HG03108 (cell line): ENCODE measurements around the gene ATP5PB.

Experiments
- ATAC-seq: cut with Tn5 transposase; IDR thresholded peaks from one replicate; pipeline ENCODE4 v1.9.1; 2021; ENCODE audit warnings: moderate library complexity; ENCODE audit not compliant: unreplicated experiment

Gene ATP5PB

GRCh38 chr1:111448918-111449702, at the start of gene ATP5PB, which contains the start of gene WDR77:
Gene ATP5PB (plus strand): TSS chr1:111449464. CDS start chr1:111449542, 78 bp downstream.
Gene WDR77 (minus strand): TSS chr1:111449256. CDS start chr1:111449169, 87 bp downstream.
- peak; percentile 92 for ATAC-seq

DNA sequence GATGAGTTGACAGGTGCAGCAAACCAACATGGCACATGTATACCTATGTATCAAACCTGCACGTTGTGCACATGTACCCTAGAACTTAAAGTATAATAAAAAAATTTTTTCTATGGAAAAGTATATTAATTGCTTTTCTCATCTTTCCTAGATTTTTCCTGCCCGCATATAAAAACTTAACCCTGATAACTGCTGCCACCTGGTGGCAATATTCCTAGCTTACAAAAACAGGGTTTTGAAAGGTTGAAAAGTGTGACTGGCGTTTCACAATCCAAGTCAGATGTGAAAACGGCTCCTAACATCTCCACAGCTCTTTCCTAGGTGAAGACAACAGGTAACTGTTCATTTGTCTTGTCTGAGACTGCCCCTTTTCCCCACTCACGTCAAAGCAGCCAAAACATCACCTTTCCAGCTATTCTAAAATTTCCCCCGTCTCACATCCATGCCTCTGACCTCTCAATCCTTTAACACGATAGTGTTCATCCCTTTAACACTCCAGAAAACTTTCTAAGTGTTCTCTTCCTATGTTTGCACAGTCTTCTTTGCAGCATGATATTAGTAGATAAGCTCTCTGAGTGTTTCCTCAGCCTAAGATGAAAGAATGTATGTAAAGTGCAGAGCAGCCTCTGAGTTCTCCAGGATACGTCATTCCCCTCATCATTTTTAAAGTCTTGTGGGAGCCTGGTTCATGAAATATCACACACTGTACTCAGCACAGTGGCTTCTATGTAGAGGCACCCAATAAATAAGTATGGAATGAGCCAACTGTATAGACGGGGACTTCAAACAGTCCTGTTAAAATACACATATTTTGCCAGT, 49.3 kb upstream of the ATP5PB start:
- ATAC-seq: no peak

DNA sequence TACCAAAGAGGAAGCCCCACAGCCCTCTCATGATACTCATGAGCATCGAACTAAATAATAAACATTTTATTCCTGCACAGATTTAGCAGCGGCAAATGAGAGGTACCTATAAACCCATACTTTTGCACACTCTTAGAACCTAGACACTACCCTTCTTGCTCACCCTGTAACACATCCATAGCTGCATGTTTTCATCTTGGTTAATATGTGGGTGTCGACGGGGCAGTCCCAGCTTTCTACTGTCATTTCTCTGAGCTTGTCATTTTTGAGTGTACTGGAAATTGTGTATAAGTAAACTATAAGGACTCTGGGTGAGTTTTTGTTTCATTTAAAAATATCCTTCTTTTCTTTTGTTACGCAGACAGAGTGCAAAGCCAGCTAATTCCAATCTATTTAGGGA, 47.2 kb upstream of the ATP5PB start:
- no peak for ATAC-seq

- no peak for ATAC-seq
Measured at GRCh38 chr1:111404588-111404987, 44.7 kb upstream of the ATP5PB start.

DNA sequence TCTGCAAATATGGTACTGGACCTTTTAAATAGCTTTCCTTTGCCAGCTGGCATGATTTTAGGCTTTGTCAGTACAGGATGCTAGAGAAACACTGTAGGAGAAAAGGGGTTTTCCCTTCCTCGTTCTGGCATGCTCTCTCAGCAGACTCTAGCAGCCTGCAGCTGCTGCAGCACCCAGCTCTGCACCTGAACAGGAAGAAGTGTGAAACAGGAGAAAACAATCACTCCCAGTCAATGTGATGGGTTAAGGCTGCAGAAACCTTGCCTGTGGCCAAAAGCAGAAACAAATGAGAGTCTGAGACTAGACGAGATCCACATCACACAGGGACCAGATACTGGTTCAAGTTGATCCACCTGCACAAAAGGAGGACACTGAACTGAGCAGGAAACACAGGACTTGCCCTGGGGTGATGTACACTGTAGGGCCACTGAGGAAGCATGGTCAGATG, 42.9 kb upstream of the ATP5PB start:
- peak; percentile 95 for ATAC-seq

- no peak for ATAC-seq
Measured at GRCh38 chr1:111407301-111407700, 42.0 kb upstream of the ATP5PB start.

DNA sequence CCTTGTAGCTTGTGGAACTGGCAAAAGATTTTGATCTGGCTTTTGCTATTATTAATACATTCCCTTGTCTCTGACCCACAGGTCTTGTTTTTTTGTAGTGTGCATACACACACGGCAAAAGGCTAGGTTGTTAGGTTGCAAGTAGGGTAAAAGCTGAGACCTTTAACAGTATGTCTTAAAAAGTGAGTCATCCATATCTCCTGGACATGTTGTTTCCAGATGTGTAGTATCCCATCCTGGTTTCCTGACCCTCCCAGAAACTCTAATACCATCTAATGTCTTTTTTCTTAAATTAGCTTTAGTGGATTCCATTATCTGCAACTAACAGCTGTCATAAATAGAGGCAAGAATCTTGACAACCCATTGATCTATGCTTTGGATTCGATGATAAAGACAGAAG, 36.4 kb upstream of the ATP5PB start:
- no peak for ATAC-seq

- ATAC-seq: no peak
Measured at GRCh38 chr1:111414756-111415155, 34.5 kb upstream of the ATP5PB start.

- no peak for ATAC-seq
Measured at GRCh38 chr1:111415461-111415860, 33.8 kb upstream of the ATP5PB start.

DNA sequence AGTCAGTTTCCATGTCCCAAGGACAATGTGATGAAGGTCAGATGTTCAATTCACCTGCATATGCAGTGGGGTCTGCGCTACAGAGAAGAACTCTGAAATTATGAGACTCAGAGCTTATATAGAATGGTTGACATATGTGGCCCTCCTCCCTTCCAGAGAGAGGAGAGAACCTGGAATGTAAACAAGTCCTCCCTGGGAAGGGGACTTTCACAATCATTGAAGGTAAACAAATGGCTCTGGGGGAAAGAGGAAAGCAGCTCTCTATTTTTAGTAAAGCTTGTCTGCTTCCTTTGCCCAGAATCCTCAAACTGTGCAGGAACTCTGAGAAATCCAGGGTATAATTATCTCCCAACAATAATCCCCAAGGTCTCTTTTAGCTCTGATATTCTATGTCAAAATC, 31.5 kb upstream of the ATP5PB start:
- ATAC-seq: no peak

GRCh38 chr1:111419037-111419436, 30.2 kb upstream of the ATP5PB start:
- ATAC-seq: no peak

- ATAC-seq: no peak
Measured at GRCh38 chr1:111420377-111420776, 28.9 kb upstream of the ATP5PB start.

GRCh38 chr1:111422546-111423391, 26.5 kb upstream of the ATP5PB start:
- no peak for ATAC-seq

DNA sequence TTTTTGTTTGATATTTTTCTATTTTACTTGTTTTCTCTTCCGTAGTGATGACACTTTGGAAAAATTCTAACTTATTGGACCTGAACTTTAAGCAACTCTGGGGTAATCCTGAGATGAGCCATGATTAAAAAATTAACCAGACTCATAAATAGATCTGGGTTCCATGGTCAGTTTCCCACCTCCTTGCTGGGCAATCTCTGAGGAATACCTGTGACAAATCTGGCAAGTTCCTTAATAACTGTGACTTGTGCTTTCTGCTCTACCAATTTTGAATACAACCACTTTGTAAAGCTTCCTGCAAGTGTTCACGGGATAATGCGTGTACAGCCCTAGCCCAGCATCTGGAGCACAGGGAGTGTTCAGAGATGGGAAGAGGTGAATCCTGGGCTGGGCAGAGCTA, 25.0 kb upstream of the ATP5PB start:
- ATAC-seq: no peak

DNA sequence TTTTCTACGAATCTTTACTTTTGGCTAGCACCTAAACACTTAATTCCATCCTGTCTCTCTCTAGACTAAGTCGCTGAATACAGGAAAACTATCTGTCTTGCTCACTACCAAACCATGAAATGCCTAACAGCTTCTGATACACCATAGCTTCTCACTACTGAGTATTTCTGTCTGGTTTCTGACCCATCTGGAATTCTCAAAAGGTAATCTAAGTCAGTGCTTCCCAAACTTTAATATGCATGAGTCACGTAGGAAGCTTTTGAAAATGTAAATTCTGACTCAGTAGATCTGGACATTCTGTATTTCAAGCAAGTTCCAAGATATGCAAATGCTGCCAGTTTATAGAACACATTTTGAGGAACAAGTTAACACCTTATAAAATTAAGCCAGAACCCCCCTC, 12.5 kb upstream of the ATP5PB start:
- ATAC-seq: no peak

DNA sequence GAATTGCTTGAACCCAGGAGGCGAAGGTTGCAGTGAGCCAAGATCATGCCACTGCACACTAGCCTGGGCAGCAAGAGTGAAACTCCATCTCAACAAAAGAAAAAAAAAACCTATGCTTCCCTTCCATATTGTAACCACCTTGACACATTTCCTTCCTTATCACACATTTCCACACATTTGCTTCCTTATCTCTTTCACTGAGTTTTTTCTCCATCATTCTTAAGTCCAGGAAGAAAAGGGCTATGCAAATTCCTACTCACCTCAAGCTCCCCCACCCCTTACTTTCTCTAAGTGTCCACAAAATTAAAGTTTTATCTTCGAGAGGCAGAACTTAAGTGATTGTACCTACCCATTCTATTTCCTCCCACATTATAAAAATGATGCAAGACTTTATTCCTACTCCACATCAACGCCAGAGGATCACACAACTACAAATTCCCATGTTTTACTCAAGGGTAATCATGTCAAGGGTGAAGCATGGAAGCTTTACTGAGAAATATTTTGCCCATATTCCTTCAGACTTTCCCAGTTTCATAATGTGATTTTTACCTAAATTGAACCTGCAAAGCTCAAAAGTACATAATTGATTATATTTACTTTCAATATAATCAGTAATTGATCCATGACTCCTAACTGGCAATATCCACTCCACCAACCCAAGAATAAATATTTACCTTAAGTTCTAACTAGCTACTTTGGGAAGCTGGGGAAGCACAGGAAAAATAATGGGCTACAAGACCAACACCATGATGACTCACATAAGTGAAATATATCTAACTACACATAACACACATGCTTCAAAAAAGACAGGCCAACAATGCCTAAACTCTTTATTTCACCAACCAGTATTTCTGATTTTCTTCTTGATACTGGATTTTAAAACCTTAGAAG, 9.6 kb upstream of the ATP5PB start:
- ATAC-seq: no peak

- no peak for ATAC-seq
Measured at GRCh38 chr1:111441573-111442192, 7.6 kb upstream of the ATP5PB start.

GRCh38 chr1:111442457-111442856, 6.8 kb upstream of the ATP5PB start:
- no peak for ATAC-seq

- no peak for ATAC-seq
Measured at GRCh38 chr1:111444031-111444430, 5.2 kb upstream of the ATP5PB start.

DNA sequence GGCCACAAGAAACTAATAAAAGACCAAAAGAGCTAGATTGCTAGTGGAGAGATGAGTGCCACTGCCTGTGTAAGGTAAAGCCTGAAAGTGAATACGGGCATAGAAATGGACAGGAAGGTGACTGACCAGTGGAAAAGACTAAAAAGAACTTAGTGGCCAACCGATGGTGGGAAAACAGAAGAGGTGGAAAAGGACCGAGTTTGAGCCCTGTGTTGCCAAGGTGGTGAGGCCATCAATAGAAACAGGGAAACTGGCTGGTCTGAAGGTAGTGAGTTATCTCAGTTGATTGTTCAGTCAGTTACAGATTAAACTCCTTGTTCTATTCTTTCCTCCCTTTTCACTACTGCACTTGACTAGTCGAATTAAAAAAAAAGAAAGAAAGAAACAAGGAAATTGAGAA, 2.7 kb upstream of the ATP5PB start:
- ATAC-seq: no peak
